GM12878 (cell line): Measurements from ENCODE around the gene POU4F2. TPM values are rescaled to one million over a fixed set of nuclear protein-coding genes. Genes with fewer than 3 reads are reported as not detected.

Experiments
- CHD2 ChIP-seq: IDR thresholded peaks from 2 replicates; pipeline ENCODE4 v1.6.1; 2011; ENCODE audit warnings: low read depth, low read length, improper control_type of control experiment, borderline replicate concordance
- MEF2A ChIP-seq: IDR thresholded peaks from 2 replicates; pipeline ENCODE4 v1.6.1; 2011; ENCODE audit warnings: low read depth, mild to moderate bottlenecking, low read length, moderate library complexity; ENCODE audit not compliant: insufficient read depth
- MTA2 ChIP-seq: fragments of 450-650 bp; IDR thresholded peaks from 2 replicates; pipeline ENCODE4 v1.6.1; 2016; ENCODE audit warnings: low read depth, mild to moderate bottlenecking, moderate library complexity
- RELA ChIP-seq: fragments of 450-650 bp; IDR thresholded peaks from 2 replicates; pipeline ENCODE4 v1.8.0; 2014; ENCODE audit warnings: borderline replicate concordance; ENCODE audit not compliant: partially characterized antibody
- SREBF1 ChIP-seq: IDR thresholded peaks from 2 replicates; pipeline ENCODE4 v1.6.1; 2012; ENCODE audit warnings: mild to moderate bottlenecking, low read length
- ZNF592 ChIP-seq: fragments of 450-650 bp; IDR thresholded peaks from 2 replicates; pipeline ENCODE4 v1.6.1; 2017; ENCODE audit warnings: mild to moderate bottlenecking, moderate library complexity
- polyA plus RNA-seq, 11 experiments: library from polyadenylated mRNA; depleted of rRNA in 4 of 11; unstranded in 6 of 11; stranded (reverse) in 5 of 11; fragments of >200 nt; fragmentation: Nextera tagmentation in 4 of 11; fragmentation: Illumina TruSeq in 1 of 11; extraction: Ambion mirVana in 4 of 11; extraction: Trizol in 1 of 11; gene quantifications; 1 replicate in 1 of 11; 2 replicates in 10 of 11; pipeline versions ENCODE4 v1.2.1 to v1.2.3, GENCODE V29; 2011 to 2016; ENCODE audit warnings: inconsistent platforms in 2 of 11, missing spikeins in 2 of 11, low read depth in 1 of 11
- total RNA-seq, 4 experiments: library from RNA; depleted of rRNA in 3 of 4; stranded (reverse); fragments of >200 nt in 3 of 4; fragmentation: Illumina TruSeq in 1 of 4; extraction: Trizol in 1 of 4; gene quantifications; 2 replicates each; pipeline versions ENCODE4 v1.2.1 to v1.2.3, GENCODE V29; 2013 to 2021
- TF ChIP-seq, protein P1 (sequence below): fragments of 450-650 bp; IDR thresholded peaks from 2 replicates; pipeline ENCODE4 v1.6.1; 2017; ENCODE audit warnings: mild to moderate bottlenecking

POU4F2 gene
- total and polyA plus RNA-seq, 10 of the 15 experiments (the other 5 are each of a cell fraction or from before 2014, with no cell fraction given) = 0.05 TPM; not detected in 9

GRCh38 chr4:146638333-146638785 lies 334 bp upstream of the POU4F2 start (continued):
- TF ChIP-seq ZNF592 = no peak
- TF ChIP-seq RELA = no peak
- TF ChIP-seq, protein P1, sequence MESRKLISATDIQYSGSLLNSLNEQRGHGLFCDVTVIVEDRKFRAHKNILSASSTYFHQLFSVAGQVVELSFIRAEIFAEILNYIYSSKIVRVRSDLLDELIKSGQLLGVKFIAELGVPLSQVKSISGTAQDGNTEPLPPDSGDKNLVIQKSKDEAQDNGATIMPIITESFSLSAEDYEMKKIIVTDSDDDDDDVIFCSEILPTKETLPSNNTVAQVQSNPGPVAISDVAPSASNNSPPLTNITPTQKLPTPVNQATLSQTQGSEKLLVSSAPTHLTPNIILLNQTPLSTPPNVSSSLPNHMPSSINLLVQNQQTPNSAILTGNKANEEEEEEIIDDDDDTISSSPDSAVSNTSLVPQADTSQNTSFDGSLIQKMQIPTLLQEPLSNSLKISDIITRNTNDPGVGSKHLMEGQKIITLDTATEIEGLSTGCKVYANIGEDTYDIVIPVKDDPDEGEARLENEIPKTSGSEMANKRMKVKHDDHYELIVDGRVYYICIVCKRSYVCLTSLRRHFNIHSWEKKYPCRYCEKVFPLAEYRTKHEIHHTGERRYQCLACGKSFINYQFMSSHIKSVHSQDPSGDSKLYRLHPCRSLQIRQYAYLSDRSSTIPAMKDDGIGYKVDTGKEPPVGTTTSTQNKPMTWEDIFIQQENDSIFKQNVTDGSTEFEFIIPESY = no peak
- no peak for TF ChIP-seq MTA2
- no peak for TF ChIP-seq MEF2A
- no peak for TF ChIP-seq CHD2
- TF ChIP-seq SREBF1 = no peak
